ENCODE measurements around the gene SLC25A21. TPM values are rescaled to one million over a fixed set of nuclear protein-coding genes. Genes with fewer than 3 reads are reported as not detected.

SLC25A21 gene
- total and polyA plus RNA-seq, 2 of the 13 experiments (the other 11 are each of a cell fraction or from before 2014, with no cell fraction given), result 1.9 to 2.9 TPM

DNA sequence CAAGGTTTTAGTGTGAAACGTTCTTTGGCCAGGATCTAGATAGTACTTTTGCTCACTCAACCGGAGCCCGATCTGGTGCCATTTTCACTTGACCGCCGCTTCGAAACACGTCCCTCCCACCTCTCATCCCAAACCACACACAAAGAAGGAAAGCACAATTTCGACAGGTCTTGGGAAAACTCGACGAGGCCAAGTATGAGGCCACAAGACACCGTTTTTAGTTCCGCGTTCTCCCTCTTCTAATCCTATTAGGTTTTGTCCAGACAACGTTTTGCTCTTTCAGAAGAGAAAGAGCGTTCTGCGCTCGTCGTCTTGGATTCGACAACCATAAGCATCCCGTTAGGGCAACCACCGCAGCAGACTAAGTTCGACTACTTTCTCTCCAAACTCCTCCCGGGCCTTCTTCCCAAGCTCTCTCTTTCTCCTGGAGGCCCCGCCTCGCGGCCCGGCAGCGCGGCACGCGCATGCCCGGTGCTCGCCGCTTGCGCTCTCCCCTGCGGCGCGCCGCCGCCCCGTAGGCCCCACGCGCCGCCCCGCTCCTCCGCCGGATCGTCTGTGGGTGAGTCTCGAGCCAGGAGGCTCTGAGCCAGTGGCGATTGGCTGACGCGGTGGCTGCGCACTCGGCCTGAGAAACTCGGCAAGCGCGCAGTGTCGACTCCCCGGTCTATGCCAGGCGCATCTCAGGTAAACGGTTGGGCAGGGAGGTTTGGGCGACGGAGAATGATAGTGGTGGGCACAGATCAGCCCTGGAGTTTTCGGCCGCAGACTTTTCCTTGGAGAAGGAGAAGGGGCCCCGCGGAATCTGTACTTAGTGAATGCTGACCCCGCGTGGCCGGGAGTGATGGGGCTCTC, 25.2 kb upstream of the SLC25A21 start, which contains the start of gene MIPOL1 (continued):
- TF ChIP-seq, protein P1, sequence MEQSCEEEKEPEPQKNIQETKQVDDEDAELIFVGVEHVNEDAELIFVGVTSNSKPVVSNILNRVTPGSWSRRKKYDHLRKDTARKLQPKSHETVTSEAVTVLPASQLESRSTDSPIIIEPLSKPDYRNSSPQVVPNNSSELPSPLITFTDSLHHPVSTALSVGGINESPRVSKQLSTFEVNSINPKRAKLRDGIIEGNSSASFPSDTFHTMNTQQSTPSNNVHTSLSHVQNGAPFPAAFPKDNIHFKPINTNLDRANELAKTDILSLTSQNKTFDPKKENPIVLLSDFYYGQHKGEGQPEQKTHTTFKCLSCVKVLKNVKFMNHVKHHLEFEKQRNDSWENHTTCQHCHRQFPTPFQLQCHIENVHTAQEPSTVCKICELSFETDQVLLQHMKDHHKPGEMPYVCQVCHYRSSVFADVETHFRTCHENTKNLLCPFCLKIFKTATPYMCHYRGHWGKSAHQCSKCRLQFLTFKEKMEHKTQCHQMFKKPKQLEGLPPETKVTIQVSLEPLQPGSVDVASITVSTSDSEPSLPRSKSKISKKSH (CRISPR knock-in tag; IDR thresholded peaks at IDR 0.05; ENCODE audit: borderline replicate concordance), result peak; percentile 95
- peak; percentile 68 for TF ChIP-seq RAD21 (CRISPR knock-in tag; IDR thresholded peaks at IDR 0.05)
- TF ChIP-seq RARA (CRISPR knock-in tag; IDR thresholded peaks at IDR 0.05), result peak; percentile 57
- TF ChIP-seq SIN3B (IDR thresholded peaks at IDR 0.05; ENCODE audit: low read length), result peak; percentile 17; the same call in 1 of the 2 replicates
- peak; percentile 97 for TF ChIP-seq POLR2AphosphoS5 (IDR thresholded peaks at IDR 0.05; ENCODE audit: low read depth, low read length)
- 0 out of 2 replicates have a peak, but pooled peaks have one; percentile 48 for TF ChIP-seq ZNF296 (CRISPR knock-in tag; conservative IDR thresholded peaks at IDR 0.05)
- TF ChIP-seq, protein P2, sequence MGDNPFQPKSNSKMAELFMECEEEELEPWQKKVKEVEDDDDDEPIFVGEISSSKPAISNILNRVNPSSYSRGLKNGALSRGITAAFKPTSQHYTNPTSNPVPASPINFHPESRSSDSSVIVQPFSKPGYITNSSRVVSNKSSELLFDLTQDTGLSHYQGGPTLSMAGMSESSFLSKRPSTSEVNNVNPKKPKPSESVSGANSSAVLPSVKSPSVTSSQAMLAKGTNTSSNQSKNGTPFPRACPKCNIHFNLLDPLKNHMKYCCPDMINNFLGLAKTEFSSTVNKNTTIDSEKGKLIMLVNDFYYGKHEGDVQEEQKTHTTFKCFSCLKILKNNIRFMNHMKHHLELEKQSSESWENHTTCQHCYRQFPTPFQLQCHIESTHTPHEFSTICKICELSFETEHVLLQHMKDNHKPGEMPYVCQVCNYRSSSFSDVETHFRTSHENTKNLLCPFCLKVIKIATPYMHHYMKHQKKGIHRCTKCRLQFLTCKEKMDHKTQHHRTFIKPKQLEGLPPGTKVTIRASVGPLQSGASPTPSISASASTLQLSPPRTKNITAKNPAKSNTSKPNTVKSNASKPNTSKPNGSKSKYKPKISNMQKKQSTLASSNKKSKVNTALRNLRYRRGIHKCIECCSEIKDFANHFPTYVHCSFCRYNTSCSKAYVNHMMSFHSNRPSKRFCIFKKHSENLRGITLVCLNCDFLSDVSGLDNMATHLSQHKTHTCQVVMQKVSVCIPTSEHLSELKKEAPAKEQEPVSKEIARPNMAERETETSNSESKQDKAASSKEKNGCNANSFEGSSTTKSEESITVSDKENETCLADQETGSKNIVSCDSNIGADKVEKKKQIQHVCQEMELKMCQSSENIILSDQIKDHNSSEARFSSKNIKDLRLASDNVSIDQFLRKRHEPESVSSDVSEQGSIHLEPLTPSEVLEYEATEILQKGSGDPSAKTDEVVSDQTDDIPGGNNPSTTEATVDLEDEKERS (CRISPR knock-in tag; IDR thresholded peaks at IDR 0.05), result peak; percentile 42; the same call in 1 of the 2 replicates
- TF ChIP-seq ELF4 (CRISPR knock-in tag; IDR thresholded peaks at IDR 0.05; ENCODE audit: borderline replicate concordance), result peak; percentile 68
- no peak; the same call in 1 of the 2 replicates for TF ChIP-seq MZF1 (CRISPR knock-in tag; IDR thresholded peaks at IDR 0.05; ENCODE audit: borderline replicate concordance)
- TF ChIP-seq DPF2 (CRISPR knock-in tag; IDR thresholded peaks at IDR 0.05; ENCODE audit: borderline replicate concordance, low read depth), result no peak; the same call in 1 of the 2 replicates
- TF ChIP-seq, protein P3, sequence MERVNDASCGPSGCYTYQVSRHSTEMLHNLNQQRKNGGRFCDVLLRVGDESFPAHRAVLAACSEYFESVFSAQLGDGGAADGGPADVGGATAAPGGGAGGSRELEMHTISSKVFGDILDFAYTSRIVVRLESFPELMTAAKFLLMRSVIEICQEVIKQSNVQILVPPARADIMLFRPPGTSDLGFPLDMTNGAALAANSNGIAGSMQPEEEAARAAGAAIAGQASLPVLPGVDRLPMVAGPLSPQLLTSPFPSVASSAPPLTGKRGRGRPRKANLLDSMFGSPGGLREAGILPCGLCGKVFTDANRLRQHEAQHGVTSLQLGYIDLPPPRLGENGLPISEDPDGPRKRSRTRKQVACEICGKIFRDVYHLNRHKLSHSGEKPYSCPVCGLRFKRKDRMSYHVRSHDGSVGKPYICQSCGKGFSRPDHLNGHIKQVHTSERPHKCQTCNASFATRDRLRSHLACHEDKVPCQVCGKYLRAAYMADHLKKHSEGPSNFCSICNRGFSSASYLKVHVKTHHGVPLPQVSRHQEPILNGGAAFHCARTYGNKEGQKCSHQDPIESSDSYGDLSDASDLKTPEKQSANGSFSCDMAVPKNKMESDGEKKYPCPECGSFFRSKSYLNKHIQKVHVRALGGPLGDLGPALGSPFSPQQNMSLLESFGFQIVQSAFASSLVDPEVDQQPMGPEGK (CRISPR knock-in tag; IDR thresholded peaks at IDR 0.05), result peak; percentile 73
- no peak for TF ChIP-seq FOXP1 (IDR thresholded peaks at IDR 0.05)
- TF ChIP-seq FOXP1 (CRISPR knock-in tag; IDR thresholded peaks at IDR 0.05), result 0 out of 2 replicates have a peak, but pooled peaks have one; percentile 10
- peak; percentile 85 for TF ChIP-seq ZBTB2 (CRISPR knock-in tag; IDR thresholded peaks at IDR 0.05; ENCODE audit: low read depth)
- no peak for TF ChIP-seq PHF5A (CRISPR knock-in tag; IDR thresholded peaks at IDR 0.05; ENCODE audit: low read depth, unreplicated experiment)
- peak; percentile 90 for TF ChIP-seq TAF1 (CRISPR knock-in tag; IDR thresholded peaks at IDR 0.05)
- peak; percentile 73; the same call in 1 of the 2 replicates for TF ChIP-seq ZNF264 (CRISPR knock-in tag; IDR thresholded peaks at IDR 0.05)
- TF ChIP-seq SMARCC2 (IDR thresholded peaks at IDR 0.05), result no peak
- peak; percentile 82 for TF ChIP-seq FOXO1 (CRISPR knock-in tag; IDR thresholded peaks at IDR 0.05)
